H1 (cell line): Measurements from ENCODE around the gene STAT2. TPM values are rescaled to one million over a fixed set of nuclear protein-coding genes. Genes with fewer than 3 reads are reported as not detected.

Experiments
- CTCF ChIA-PET: fragments of 300-600 bp; sonication (Branson Sonifier 250); formaldehyde crosslinking; loops from one replicate; lab custom pipeline; 2021; ENCODE audit not compliant: partially characterized antibody; lab: Charles Lee
- POLR2A ChIA-PET: fragments of 300-600 bp; sonication (Branson Sonifier 250); formaldehyde crosslinking; loops from one replicate; lab custom pipeline; 2021; ENCODE audit warnings: inconsistent platforms; ENCODE audit not compliant: partially characterized antibody; lab: Charles Lee
- DNase-seq, 2 experiments: peaks; one replicate each; pipeline versions ENCODE4 v3.0.0 to v3.0.0-alpha.2; 2010 to 2022; ENCODE audit warnings: low spot score in 2 of 2, low read depth in 1 of 2, mixed read lengths in 1 of 2
- FAIRE-seq: peaks from 2 replicates; lab custom pipeline; 2011; peaks lifted over from hg19 to GRCh38; lab: Jason Lieb, UNC
- H2AFZ ChIP-seq: 2 replicates; pipeline ENCODE4 v1.8.1; 2012; ENCODE audit warnings: low read length, inconsistent platforms
- H2AK5ac ChIP-seq: 2 replicates; pipeline ENCODE4 v1.6.1; 2013; ENCODE audit warnings: low read depth, low read length
- H2BK120ac ChIP-seq: replicated peaks from 2 replicates; pipeline ENCODE3; 2013; ENCODE audit warnings: low read depth, low read length, inconsistent platforms
- H2BK12ac ChIP-seq: 2 replicates; pipeline ENCODE4 v1.6.1; 2013; ENCODE audit warnings: low read depth, low read length
- H2BK15ac ChIP-seq: 2 replicates; pipeline ENCODE4 v1.6.1; 2013; ENCODE audit warnings: low read length
- H2BK20ac ChIP-seq: 2 replicates; pipeline ENCODE4 v1.6.1; 2013; ENCODE audit warnings: low read length
- H2BK5ac ChIP-seq: 2 replicates; pipeline ENCODE4 v1.6.1; 2013; ENCODE audit warnings: low read depth, low read length
- H3K14ac ChIP-seq: 2 replicates; pipeline ENCODE4 v1.6.1; 2013; ENCODE audit warnings: inconsistent platforms; ENCODE audit not compliant: insufficient read length
- H3K18ac ChIP-seq: 2 replicates; pipeline ENCODE4 v1.6.1; 2013; ENCODE audit warnings: low read length; ENCODE audit errors: extremely low read depth
- H3K23ac ChIP-seq: 2 replicates; pipeline ENCODE4 v1.6.1; 2013; ENCODE audit warnings: inconsistent platforms; ENCODE audit not compliant: insufficient read length
- H3K23me2 ChIP-seq: 2 replicates; pipeline ENCODE4 v1.6.1; 2013; ENCODE audit warnings: low read depth, low read length
- H3K27ac ChIP-seq: 2 replicates; pipeline ENCODE4 v1.6.1; 2011; ENCODE audit warnings: low read depth, low read length, inconsistent platforms
- H3K27me3 ChIP-seq, 4 experiments: replicated peaks in 1 of 4; 1 replicate in 1 of 4; 2 replicates in 3 of 4; pipeline versions ENCODE4 v1.6.1 to v1.8.1; 2011 to 2013; ENCODE audit warnings: low read length in 3 of 4, mild to moderate bottlenecking in 3 of 4, inconsistent platforms in 2 of 4, mixed read lengths in 2 of 4, moderate library complexity in 1 of 4; ENCODE audit not compliant: control insufficient read depth in 3 of 4, insufficient read depth in 3 of 4; ENCODE audit errors: extremely low read depth in 1 of 4
- H3K36me3 ChIP-seq, 4 experiments: 2 replicates each; pipeline versions ENCODE4 v1.6.1 to v1.8.1; 2011 to 2013; ENCODE audit warnings: mild to moderate bottlenecking in 4 of 4, low read length in 3 of 4, moderate library complexity in 2 of 4, control low read depth in 1 of 4, inconsistent platforms in 1 of 4; ENCODE audit not compliant: insufficient read depth in 4 of 4, control insufficient read depth in 2 of 4
- H3K4ac ChIP-seq: replicated peaks from 2 replicates; pipeline ENCODE3; 2013; ENCODE audit warnings: low read length, low read depth, mixed read lengths, inconsistent platforms; ENCODE audit not compliant: insufficient read length
- H3K4me1 ChIP-seq, 4 experiments: replicated peaks in 1 of 4; 1 replicate in 1 of 4; 2 replicates in 3 of 4; pipeline versions ENCODE4 v1.6.1 to v1.8.1; 2011 to 2013; ENCODE audit warnings: low read length in 3 of 4, inconsistent platforms in 2 of 4, mixed read lengths in 1 of 4; ENCODE audit not compliant: insufficient read depth in 4 of 4, control insufficient read depth in 3 of 4
- H3K4me2 ChIP-seq, 2 experiments: 2 replicates each; pipeline versions ENCODE4 v1.6.1 to v1.8.1; 2011 to 2013; ENCODE audit warnings: low read depth in 2 of 2, low read length in 2 of 2, control low read depth in 1 of 2, inconsistent platforms in 1 of 2, mild to moderate bottlenecking in 1 of 2; ENCODE audit not compliant: insufficient read depth in 1 of 2
- H3K4me3 ChIP-seq, 4 experiments: fragments of 200-600, 300-600 bp in 1 of 4; sonication (generic), shearing (Covaris generic), sonication (Bioruptor Twin) in 1 of 4; 2 replicates each; pipeline versions ENCODE4 v1.5.1 to v1.8.1; 2011 to 2016; ENCODE audit warnings: low read length in 4 of 4, low read depth in 3 of 4, control low read depth in 2 of 4, inconsistent platforms in 2 of 4, mild to moderate bottlenecking in 2 of 4, mixed read lengths in 1 of 4, moderate library complexity in 1 of 4; ENCODE audit not compliant: insufficient read depth in 2 of 4; ENCODE audit errors: extremely low read depth in 1 of 4
- H3K56ac ChIP-seq: replicated peaks from 2 replicates; pipeline ENCODE3; 2013; ENCODE audit warnings: low read depth, mild to moderate bottlenecking, mixed read lengths, low read length, inconsistent platforms; ENCODE audit not compliant: insufficient read length
- H3K79me1 ChIP-seq: 2 replicates; pipeline ENCODE4 v1.6.1; 2013; ENCODE audit warnings: low read depth, low read length, control low read depth
- H3K79me2 ChIP-seq, 2 experiments: 2 replicates each; pipeline versions ENCODE4 v1.6.1 to v1.8.1; 2012 to 2013; ENCODE audit warnings: low read length in 2 of 2, mild to moderate bottlenecking in 2 of 2, inconsistent platforms in 1 of 2; ENCODE audit not compliant: insufficient read depth in 2 of 2, control insufficient read depth in 1 of 2
- H3K9ac ChIP-seq, 4 experiments: replicated peaks in 1 of 4; 1 replicate in 1 of 4; 2 replicates in 3 of 4; pipeline versions ENCODE4 v1.6.1 to v1.8.1; 2011 to 2013; ENCODE audit warnings: low read depth in 3 of 4, low read length in 3 of 4, control low read depth in 2 of 4, mild to moderate bottlenecking in 2 of 4, moderate library complexity in 2 of 4, inconsistent platforms in 1 of 4; ENCODE audit errors: extremely low read depth in 1 of 4
- H3K9me3 ChIP-seq, 2 experiments: 2 replicates each; pipeline versions ENCODE4 v1.6.1 to v1.8.1; 2012 to 2013; ENCODE audit warnings: mild to moderate bottlenecking in 2 of 2, moderate library complexity in 2 of 2, control low read depth in 1 of 2, inconsistent platforms in 1 of 2, low read depth in 1 of 2, low read length in 1 of 2, mixed read lengths in 1 of 2; ENCODE audit not compliant: insufficient read depth in 2 of 2
- H4K20me1 ChIP-seq, 2 experiments: replicated peaks in 1 of 2; 2 replicates each; pipeline versions ENCODE3 to v1.8.1; 2011 to 2013; ENCODE audit warnings: inconsistent platforms in 2 of 2, low read length in 2 of 2, mild to moderate bottlenecking in 1 of 2; ENCODE audit not compliant: insufficient read depth in 2 of 2, control insufficient read depth in 1 of 2
- H4K5ac ChIP-seq: 2 replicates; pipeline ENCODE4 v1.6.1; 2013; ENCODE audit warnings: low read length, low read depth, mixed read lengths, inconsistent platforms; ENCODE audit not compliant: insufficient read length
- H4K8ac ChIP-seq: 2 replicates; pipeline ENCODE4 v1.8.0; 2013; ENCODE audit warnings: mild to moderate bottlenecking, moderate library complexity, low read length, inconsistent platforms; ENCODE audit not compliant: insufficient read depth; ENCODE audit errors: extremely low read depth
- H4K91ac ChIP-seq: replicated peaks from 2 replicates; pipeline ENCODE3; 2013; ENCODE audit warnings: low read length, mixed read lengths, inconsistent platforms; ENCODE audit not compliant: insufficient read length
- BACH1 ChIP-seq: IDR thresholded peaks from 2 replicates; pipeline ENCODE4 v1.6.1; 2012; ENCODE audit warnings: low read length, improper control_type of control experiment
- CREB1 ChIP-seq: IDR thresholded peaks from 2 replicates; pipeline ENCODE4 v1.6.1; 2012; ENCODE audit warnings: inconsistent platforms
- EP300 ChIP-seq, 2 experiments: IDR thresholded peaks; 1 replicate in 1 of 2; 2 replicates in 1 of 2; pipeline ENCODE4 v1.6.1; 2011 to 2012; ENCODE audit warnings: low read depth in 2 of 2, low read length in 2 of 2, mild to moderate bottlenecking in 2 of 2, borderline replicate concordance in 1 of 2, inconsistent platforms in 1 of 2, moderate library complexity in 1 of 2
- FOSL1 ChIP-seq: IDR thresholded peaks from 2 replicates; pipeline ENCODE4 v1.6.1; 2011; ENCODE audit warnings: mild to moderate bottlenecking, low read depth, low read length, moderate library complexity; ENCODE audit not compliant: insufficient read depth
- GABPA ChIP-seq: IDR thresholded peaks from 2 replicates; pipeline ENCODE4 v1.6.1; 2011; ENCODE audit warnings: mild to moderate bottlenecking, low read length, moderate library complexity, borderline replicate concordance; ENCODE audit not compliant: insufficient read depth
- POLR2AphosphoS5 ChIP-seq: IDR thresholded peaks from 2 replicates; pipeline ENCODE4 v1.6.1; 2011; ENCODE audit warnings: low read depth, low read length
- RAD21 ChIP-seq, 2 experiments: IDR thresholded peaks in 1 of 2; conservative IDR thresholded peaks in 1 of 2; 2 replicates each; pipeline ENCODE4 v1.6.1; 2011; ENCODE audit warnings: low read depth in 2 of 2, low read length in 2 of 2, improper control_type of control experiment in 1 of 2, inconsistent platforms in 1 of 2, mild to moderate bottlenecking in 1 of 2, moderate library complexity in 1 of 2
- RFX5 ChIP-seq: IDR thresholded peaks from 2 replicates; pipeline ENCODE4 v1.6.1; 2011; ENCODE audit warnings: low read depth, low read length, improper control_type of control experiment, borderline replicate concordance
- ZNF274 ChIP-seq: IDR thresholded peaks from 2 replicates; pipeline ENCODE4 v1.7.0; 2012; ENCODE audit warnings: low read length, borderline replicate concordance; ENCODE audit errors: extremely low read depth
- WGBS, 2 experiments: shearing (Covaris generic) in 1 of 2; methylation state at CpG; one replicate each; pipeline versions ENCODE4 v1.1.6 to v1.1.7; 2013 to 2015; ENCODE audit warnings: low lambda C conversion rate in 2 of 2, mixed read lengths in 2 of 2, inconsistent platforms in 1 of 2, low coverage in 1 of 2, missing lambda C conversion rate in 1 of 2; ENCODE audit not compliant: insufficient replicate concordance in 2 of 2, insufficient coverage in 1 of 2, insufficient read length in 1 of 2; ENCODE audit errors: extremely low coverage in 1 of 2, missing lambda C conversion rate in 1 of 2; 5-methylcytosine and 5-hydroxymethylcytosine counted together
- polyA plus RNA-seq, 7 experiments: library from polyadenylated mRNA; depleted of rRNA in 3 of 7; stranded (reverse) in 5 of 7; unstranded in 2 of 7; fragments of >200 nt in 5 of 7; fragments of 200-250 nt in 2 of 7; gene quantifications; 1 replicate in 5 of 7; 2 replicates in 1 of 7; 4 replicates in 1 of 7; pipeline versions ENCODE4 v1.2.1 to v1.2.3, GENCODE V29; 2011 to 2013; ENCODE audit warnings: missing spikeins in 2 of 7, mixed read lengths in 2 of 7
- total RNA-seq: library from RNA; stranded (reverse); fragmentation: NEBNext Ultra II Directional; extraction: Animal tissue kit (Norgen Biotek cat#: 25700); gene quantifications from 2 replicates; pipeline ENCODE4 v1.2.1, GENCODE V29; 2021

The STAT2 gene
- total and polyA plus RNA-seq, 2 of the 8 experiments (the other 6 are each of a cell fraction or from before 2014, with no cell fraction given), result 37.1 to 44.7 TPM

- Histone ChIP-seq H4K91ac (no peak overlapping the region), H2BK12ac (no peak overlapping the region), H3K18ac (no peak overlapping the region), H4K20me1 (no peaks in the 10 kb centered on the region), H3K4me2 (no peak overlapping the region), H3K4ac (no peak overlapping the region), H3K27me3 (no peaks in the 10 kb centered on the region), H3K23ac (no peak overlapping the region), H2BK20ac (no peak overlapping the region), H3K4me3 (no peak overlapping the region), H3K9ac (no peak overlapping the region), H3K4me1 (no peaks in the 10 kb centered on the region), H3K9me3 (no peaks in the 10 kb centered on the region), H3K14ac (no peak overlapping the region), H2AFZ (no peak overlapping the region), H3K27ac (no peak overlapping the region), H4K8ac (no peak overlapping the region), H3K23me2 (peaks cover 3% of the 10 kb centered on the region), H3K79me1 (no peaks in the 10 kb centered on the region), H3K56ac (no peak overlapping the region), H3K79me2 (no peaks in the 10 kb centered on the region), H2BK15ac (no peak overlapping the region), H2BK120ac (no peak overlapping the region), H3K36me3 (peaks cover 2 to 15% (median 6%) of the 10 kb centered on the region in 4 experiments; a peak in 6 of 8 replicates), H2AK5ac (no peak overlapping the region), H2BK5ac (no peak overlapping the region), H4K5ac (no peak overlapping the region)
- ChIA-PET CTCF (interaction anchor here (0.6 to 2.1 kb wide), 6 partner anchors 10 to 156 kb away, joined by 3 to 8 read pairs (median 3); no protein-coding TSS in a partner anchor), POLR2A (interaction anchor here (0.7 to 2.1 kb wide), 11 partner anchors 10 to 160 kb away, joined by 3 to 8 read pairs (median 4); partner anchors contain the start of genes IL23A and PAN2)
- TF ChIP-seq RFX5 (no peak), RAD21 (IDR thresholded peaks at IDR 0.05 in 1 of 2, conservative IDR thresholded peaks at IDR 0.05 in 1 of 2; ENCODE audit: low read depth in 2 of 2, low read length in 2 of 2) (no peak), FOSL1 (no peak), BACH1 (no peak), EP300 (IDR thresholded peaks at IDR 0.05; ENCODE audit: borderline replicate concordance in 1 of 2, low read depth in 2 of 2, low read length in 2 of 2) (no peak), GABPA (no peak), POLR2AphosphoS5 (no peak), ZNF274 (no peak), CREB1 (no peak)
- DNase-seq (no peak), FAIRE-seq (no peak)
- WGBS, 2 experiments, result 94% methylated on average over 2 of the region's 2 CpGs; no CpG with 5 or more reads in 1 of the 2 experiments
Observed at GRCh38 chr12:56321027-56321426, 38.9 kb downstream of the STAT2 start.
